Spleen (tissue), 11 donors: ENCODE measurements around the gene TRABD. TPM values are rescaled to one million over a fixed set of nuclear protein-coding genes. Genes with fewer than 3 reads are reported as not detected.

ENCODE experiments used
- DNase-seq: peaks from one replicate; pipeline ENCODE4 v3.0.0-alpha.2; 2020
- H3K27ac ChIP-seq, 8 donors: fragments of 200-600 bp; sonication (generic) in 7 of 8; 1 replicate in 4 of 8; 2 replicates in 4 of 8; pipeline versions ENCODE4 v1.5.0 to v1.8.0; 2016 to 2021; ENCODE audit warnings: inconsistent platforms in 4 of 8, mild to moderate bottlenecking in 4 of 8, moderate library complexity in 1 of 8
- H3K27me3 ChIP-seq, 7 donors: fragments of 200-600 bp; sonication (generic) in 6 of 7; replicated peaks in 1 of 7; 1 replicate in 4 of 7; 2 replicates in 3 of 7; pipeline versions ENCODE4 v1.5.0 to v1.8.0; 2016 to 2021; ENCODE audit warnings: inconsistent platforms in 3 of 7, mild to moderate bottlenecking in 1 of 7
- H3K36me3 ChIP-seq, 6 donors: fragments of 200-600 bp; sonication (generic) in 5 of 6; 1 replicate in 4 of 6; 2 replicates in 2 of 6; pipeline versions ENCODE4 v1.5.0 to v1.8.0; 2016 to 2021; ENCODE audit warnings: inconsistent platforms in 2 of 6
- H3K4me1 ChIP-seq, 6 donors: fragments of 200-600 bp; sonication (generic) in 5 of 6; 1 replicate in 3 of 6; 2 replicates in 3 of 6; pipeline versions ENCODE4 v1.5.0 to v1.8.0; 2016 to 2021; ENCODE audit warnings: inconsistent platforms in 3 of 6
- H3K4me3 ChIP-seq, 8 donors: fragments of 200-600 bp; sonication (generic) in 7 of 8; 1 replicate in 4 of 8; 2 replicates in 4 of 8; pipeline versions ENCODE4 v1.5.0 to v1.8.0; 2016 to 2021; ENCODE audit warnings: inconsistent platforms in 4 of 8, mild to moderate bottlenecking in 4 of 8, moderate library complexity in 2 of 8
- H3K9me3 ChIP-seq, 8 donors: fragments of 200-600 bp; sonication (generic) in 7 of 8; 1 replicate in 4 of 8; 2 replicates in 4 of 8; pipeline versions ENCODE4 v1.5.0 to v1.8.0; 2016 to 2021; ENCODE audit warnings: inconsistent platforms in 4 of 8
- CTCF ChIP-seq, 11 experiments: fragments of 200-600 bp in 7 of 11; fragments of 450-650 bp in 4 of 11; sonication (generic) in 4 of 11; IDR thresholded peaks in 8 of 11; conservative IDR thresholded peaks in 3 of 11; 1 replicate in 7 of 11; 2 replicates in 4 of 11; pipeline versions ENCODE4 v1.4.0 to v1.8.0; 2016 to 2021; ENCODE audit warnings: antibody characterized with exemption in 11 of 11, inconsistent platforms in 4 of 11, mild to moderate bottlenecking in 1 of 11
- POLR2A ChIP-seq, 3 donors: fragments of 450-650 bp; IDR thresholded peaks; one replicate each; pipeline ENCODE4 v1.5.1; 2017; ENCODE audit warnings: antibody characterized with exemption in 3 of 3, mild to moderate bottlenecking in 1 of 3
- POLR2AphosphoS5 ChIP-seq, 3 donors: sonication (generic); formaldehyde crosslinking; IDR thresholded peaks; one replicate each; pipeline ENCODE4 v1.5.1; 2017; ENCODE audit warnings: antibody characterized with exemption in 3 of 3
- WGBS, 5 donors: extraction: QIAGEN DNeasy Blood & Tissue Kit in 3 of 5; methylation state at CpG; one replicate each; pipeline versions ENCODE4 v1.1.5 to v1.1.7; 2013 to 2018; 5-methylcytosine and 5-hydroxymethylcytosine counted together
- intact Hi-C: fragments of 100-400 bp; cut with DNase I; formaldehyde crosslinking; loops from one replicate; pipeline ENCODE4 v1.15.0; 2023; ENCODE audit warnings: low total_unique reads
- polyA plus RNA-seq, 3 donors: library from polyadenylated mRNA; stranded (reverse); fragments of 200-250 nt; gene quantifications; one replicate each; pipeline ENCODE4 v1.2.1, GENCODE V29; 2013
- total RNA-seq, 7 donors: library from RNA; depleted of rRNA in 3 of 7; stranded (reverse); fragments of >200 nt in 3 of 7; fragmentation: NEBNext Ultra II Directional in 4 of 7; extraction: Animal tissue kit (Norgen Biotek cat#: 25700) in 4 of 7; gene quantifications; one replicate each; pipeline versions ENCODE4 v1.1.0 to v1.2.1, GENCODE V29; 2016 to 2021
- donor health status: healthy with polysubstance abuse.
- donor health status: DM: no; HTN: no; CAD: no; lungs with moderate emphysema.
- donor health status: DM: no; HTN: no; CAD: no.
- donor health status: Bipolar disorder and iron deficiency.
- donor health status: healthy.
- donor health status: DM: no; HTN: no; CAD: no.
- donor health status: DM: yes; HTN: yes; CAD: no.

TRABD gene
- total and polyA plus RNA-seq, 10 donors, result 43.3 to 85.8 (median 60.0) TPM

GRCh38 chr22:50171319-50171964 lies 14.3 kb upstream of the TRABD start:
- H3K36me3 ChIP-seq, result no peaks in the 10 kb centered on the region
- peak; percentile 75 for DNase-seq
- peaks cover 0 to 80% (median 33%) of the 10 kb centered on the region in 7 donors for H3K27me3 ChIP-seq
- peaks cover 4 to 45% (median 25%) of the 10 kb centered on the region in 6 donors for H3K4me1 ChIP-seq
- H3K27ac ChIP-seq, result no peak overlapping the region
- TF ChIP-seq CTCF (IDR thresholded peaks at IDR 0.05 in 8 of 11, conservative IDR thresholded peaks at IDR 0.05 in 3 of 11), result no peak
- TF ChIP-seq POLR2A (IDR thresholded peaks at IDR 0.05), result no peak
- TF ChIP-seq POLR2AphosphoS5 (IDR thresholded peaks at IDR 0.05), result no peak
- intact Hi-C loops, result no loop called here
- peak overlapping the region in 2 of 8 donors; percentile 28 to 74 for H3K4me3 ChIP-seq
- WGBS, 5 donors, result 79 to 85% (median 84%) methylated on average over 11 to 15 of the region's 15 CpGs
- no peaks in the 10 kb centered on the region for H3K9me3 ChIP-seq

GRCh38 chr22:50171965-50172421 lies 13.7 kb upstream of the TRABD start:
- Histone ChIP-seq H3K4me1 (peaks cover 4 to 45% (median 25%) of the 10 kb centered on the region in 6 donors), H3K27me3 (peaks cover 0 to 86% (median 34%) of the 10 kb centered on the region in 7 donors), H3K4me3 (no peak overlapping the region), H3K9me3 (no peaks in the 10 kb centered on the region), H3K36me3 (no peaks in the 10 kb centered on the region), H3K27ac (no peak overlapping the region)
- intact Hi-C loops, result no loop called here
- DNase-seq, result no peak
- no peak for TF ChIP-seq CTCF (IDR thresholded peaks at IDR 0.05 in 8 of 11, conservative IDR thresholded peaks at IDR 0.05 in 3 of 11)
- no peak for TF ChIP-seq POLR2AphosphoS5 (IDR thresholded peaks at IDR 0.05)
- no peak for TF ChIP-seq POLR2A (IDR thresholded peaks at IDR 0.05)
- WGBS, 5 donors, result 76 to 90% (median 85%) methylated on average over 9 to 13 of the region's 13 CpGs

- intact Hi-C loops, result no loop called here
- H3K36me3 ChIP-seq, result no peaks in the 10 kb centered on the region
- H3K4me1 ChIP-seq, result peaks cover 4 to 53% (median 30%) of the 10 kb centered on the region in 6 donors
- peaks cover 0 to 89% (median 48%) of the 10 kb centered on the region in 7 donors for H3K27me3 ChIP-seq
- no peak overlapping the region for H3K27ac ChIP-seq
- TF ChIP-seq POLR2AphosphoS5 (IDR thresholded peaks at IDR 0.05) (peak in 1 of 3 donors; percentile 21), CTCF (IDR thresholded peaks at IDR 0.05 in 8 of 11, conservative IDR thresholded peaks at IDR 0.05 in 3 of 11) (no peak), POLR2A (IDR thresholded peaks at IDR 0.05) (no peak)
- WGBS, 5 donors, result 43 to 63% (median 49%) methylated on average over 18 to 26 of the region's 26 CpGs
- H3K9me3 ChIP-seq, result no peaks in the 10 kb centered on the region
- H3K4me3 ChIP-seq, result no peak overlapping the region
- DNase-seq, result peak; percentile 85
These were observed 12.3 kb upstream of the TRABD start for GRCh38 chr22:50173311-50173982.

GRCh38 chr22:50173983-50174355 lies 11.7 kb upstream of the TRABD start:
- Histone ChIP-seq H3K27ac (no peak overlapping the region), H3K9me3 (no peaks in the 10 kb centered on the region), H3K36me3 (no peaks in the 10 kb centered on the region), H3K4me1 (peaks cover 4 to 56% (median 31%) of the 10 kb centered on the region in 6 donors), H3K4me3 (no peak overlapping the region), H3K27me3 (peaks cover 0 to 89% (median 44%) of the 10 kb centered on the region in 7 donors)
- DNase-seq, result peak; percentile 74
- 89 to 97% (median 93%) methylated on average over 6 of the region's 6 CpGs for WGBS, 5 donors
- intact Hi-C loops, result no loop called here
- TF ChIP-seq POLR2A (IDR thresholded peaks at IDR 0.05) (no peak), POLR2AphosphoS5 (IDR thresholded peaks at IDR 0.05) (no peak), CTCF (IDR thresholded peaks at IDR 0.05 in 8 of 11, conservative IDR thresholded peaks at IDR 0.05 in 3 of 11) (no peak)
